Mucosa of gallbladder (tissue), 1 donor: ENCODE measurements around the gene N4BP2. TPM values are rescaled to one million over a fixed set of nuclear protein-coding genes. Genes with fewer than 3 reads are reported as not detected.
"Not testable (repeated sequence)": the region's sequence is repeated elsewhere in the genome, so short reads cannot be mapped to it uniquely, and the experiment has no call there.

ENCODE experiments used
- DNase-seq: peaks from one replicate; pipeline ENCODE4 v3.0.0-alpha.2; 2020; ENCODE audit warnings: low spot score
- total RNA-seq: library from RNA; stranded (reverse); gene quantifications from one replicate; pipeline ENCODE4 v1.2.1, GENCODE V29; 2021
- donor health status: DM: no; HTN: no; CAD: no.

N4BP2 gene
- total RNA-seq, 1 donor from 2014 or later: 4.3 TPM

DNA sequence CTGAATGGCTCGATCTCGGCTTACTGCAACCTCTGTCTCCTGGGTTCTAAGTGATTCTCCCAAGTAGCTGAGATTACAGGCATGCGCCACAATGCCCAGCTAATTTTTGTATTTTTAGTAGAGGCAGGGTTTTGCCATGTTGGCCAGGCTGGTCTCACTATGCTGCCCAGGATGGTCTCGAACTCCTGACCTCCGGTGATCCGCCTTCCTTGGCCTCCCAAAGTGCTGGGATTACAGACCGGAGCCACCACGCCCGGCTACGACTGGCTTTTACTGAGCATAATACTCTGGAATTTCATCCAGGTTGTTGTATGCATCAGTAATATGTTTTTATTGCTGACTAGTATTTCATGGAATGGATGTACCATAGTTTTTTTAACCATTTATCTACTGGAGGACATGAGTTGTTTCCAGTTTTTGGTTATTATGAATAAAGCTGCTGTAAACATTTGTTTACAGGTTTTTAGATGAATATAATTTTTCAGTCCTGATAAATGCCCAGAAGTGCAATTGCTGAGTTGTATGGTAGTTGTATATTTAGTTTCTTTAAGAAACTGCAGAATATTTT lies 31.2 kb downstream of the N4BP2 start:
- no peak for DNase-seq

DNA sequence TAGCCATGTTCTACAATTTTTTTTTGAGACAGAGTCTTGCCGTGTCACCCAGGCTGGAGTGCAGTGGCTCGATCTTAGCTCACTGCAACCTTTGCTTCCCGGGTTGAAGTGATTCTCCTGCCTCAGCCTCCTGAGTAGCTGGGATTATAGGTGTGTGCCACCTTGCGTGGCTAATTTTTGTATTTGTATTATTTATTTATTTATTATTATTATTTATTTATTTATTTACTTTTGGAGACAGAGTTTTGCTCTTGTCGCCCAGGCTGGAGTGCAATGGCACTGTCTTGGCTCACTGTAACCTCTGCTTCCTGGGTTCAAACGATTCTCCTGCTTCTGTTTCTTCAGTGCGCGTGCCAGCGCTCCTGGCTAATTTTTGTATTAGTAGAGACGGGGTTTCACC lies 36.8 kb downstream of the N4BP2 start:
- not testable (repeated sequence) for DNase-seq

DNA sequence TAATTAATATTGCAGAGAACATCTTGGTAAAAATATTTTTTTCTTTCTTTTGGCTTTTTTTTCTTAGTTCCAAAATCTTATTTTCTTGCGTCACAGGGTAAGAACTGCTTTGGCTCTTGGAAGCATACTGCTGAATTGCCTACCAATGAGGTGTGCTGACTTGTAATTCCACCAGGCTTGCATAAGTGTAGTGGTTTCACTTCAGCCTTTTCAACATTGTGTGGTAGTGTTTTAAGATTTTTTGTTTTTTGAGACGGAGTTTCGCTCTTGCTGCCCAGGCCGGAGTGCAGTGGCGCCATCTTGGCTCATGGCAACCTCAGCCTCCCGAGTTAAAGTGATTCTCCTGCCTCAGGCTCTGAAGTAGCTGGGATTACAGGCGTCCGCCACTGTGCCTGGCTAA lies 42.4 kb downstream of the N4BP2 start:
- DNase-seq: no peak

DNA sequence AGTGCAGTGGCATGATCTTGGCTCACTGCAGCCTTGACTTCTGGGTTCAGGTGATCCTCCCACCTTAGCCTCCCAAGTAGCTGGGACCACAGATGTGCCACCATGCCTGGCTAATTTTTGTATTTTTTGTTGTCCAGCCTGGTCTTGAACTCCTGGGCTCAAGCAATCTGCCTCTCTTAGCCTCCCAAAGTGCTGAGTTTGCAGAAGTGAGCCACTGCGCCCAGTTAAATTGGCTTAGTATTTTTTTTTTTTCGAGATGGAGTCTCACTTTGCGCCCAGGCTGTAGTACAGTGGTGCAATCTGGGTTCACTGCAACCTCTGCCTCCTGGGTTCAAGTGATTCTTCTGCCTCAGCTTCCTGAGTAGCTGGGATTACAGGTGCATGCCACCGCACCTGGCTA lies 50.5 kb downstream of the N4BP2 start:
- DNase-seq: not testable (repeated sequence)

DNA sequence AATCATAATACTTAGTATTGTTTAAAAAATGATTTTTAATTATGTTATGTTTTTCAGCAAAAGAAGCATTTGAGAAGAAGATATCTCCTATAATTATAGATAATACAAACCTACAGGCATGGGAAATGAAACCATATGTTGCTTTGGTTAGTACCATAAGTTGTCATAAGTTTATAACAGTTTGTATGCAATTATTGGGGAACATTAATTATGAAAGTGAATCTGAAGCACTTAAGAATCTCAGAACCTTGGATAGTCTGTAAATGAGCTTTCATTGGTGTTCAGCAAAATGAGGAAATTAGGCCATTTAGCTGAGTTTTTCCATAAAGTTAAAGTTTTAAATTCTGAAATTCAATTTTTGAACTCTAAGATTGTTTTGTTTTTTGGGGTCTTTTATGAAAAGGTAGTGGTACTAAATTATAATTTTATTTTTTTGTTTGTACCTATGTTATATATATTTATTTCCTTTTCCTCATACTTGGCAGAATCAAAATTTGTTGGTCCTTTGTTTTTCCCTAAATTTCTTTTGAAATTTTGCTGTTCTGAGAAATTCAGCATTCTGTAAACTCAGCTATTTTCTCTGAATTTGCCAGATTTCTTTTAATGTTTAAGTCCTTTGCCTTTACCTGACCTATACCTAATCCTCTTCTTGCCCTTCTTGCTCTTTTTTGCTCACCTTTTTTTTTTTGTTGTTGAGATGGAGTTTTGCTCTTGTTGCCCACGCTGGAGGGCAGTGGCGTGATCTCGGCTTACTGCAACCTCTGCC lies 55.6 kb downstream of the N4BP2 start:
- no peak for DNase-seq

DNA sequence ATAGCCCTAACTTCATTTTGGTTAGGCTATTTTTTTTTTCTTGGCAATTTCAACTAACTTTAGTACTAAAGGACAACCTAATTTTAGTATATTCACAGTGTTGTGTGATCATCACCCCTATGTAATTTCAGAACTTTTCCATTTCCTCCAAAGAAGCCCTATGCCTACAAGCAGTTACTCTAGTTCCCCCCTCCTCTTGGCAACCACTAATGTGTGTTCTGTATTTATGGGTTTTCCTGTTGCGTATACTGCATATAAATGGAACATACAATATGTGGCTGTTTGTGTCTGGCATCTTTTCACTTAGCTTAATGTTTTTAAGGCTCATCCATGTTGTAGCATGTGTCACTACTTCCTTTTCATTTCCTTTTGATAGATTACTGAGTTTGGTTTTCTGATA lies 57.6 kb downstream of the N4BP2 start:
- DNase-seq: no peak

DNA sequence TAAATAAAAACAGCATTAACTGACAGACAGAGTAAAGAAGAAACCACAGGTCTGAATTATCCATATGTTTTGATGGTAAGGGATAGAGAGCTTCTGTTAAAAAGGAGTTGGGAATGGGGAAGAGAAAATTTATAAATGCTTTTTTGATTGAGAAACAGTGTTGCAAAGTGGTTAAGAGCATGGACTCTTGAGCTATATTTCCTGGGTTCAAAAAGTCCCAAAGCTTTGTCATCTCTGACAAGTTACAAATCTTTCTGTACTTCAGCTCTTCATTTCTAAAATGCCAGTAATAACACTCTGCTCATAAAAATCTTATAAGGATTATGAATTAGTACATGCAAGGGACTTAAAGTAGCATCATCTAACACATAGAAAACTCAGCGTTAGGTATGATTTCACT lies 62.2 kb downstream of the N4BP2 start:
- no peak for DNase-seq

DNA sequence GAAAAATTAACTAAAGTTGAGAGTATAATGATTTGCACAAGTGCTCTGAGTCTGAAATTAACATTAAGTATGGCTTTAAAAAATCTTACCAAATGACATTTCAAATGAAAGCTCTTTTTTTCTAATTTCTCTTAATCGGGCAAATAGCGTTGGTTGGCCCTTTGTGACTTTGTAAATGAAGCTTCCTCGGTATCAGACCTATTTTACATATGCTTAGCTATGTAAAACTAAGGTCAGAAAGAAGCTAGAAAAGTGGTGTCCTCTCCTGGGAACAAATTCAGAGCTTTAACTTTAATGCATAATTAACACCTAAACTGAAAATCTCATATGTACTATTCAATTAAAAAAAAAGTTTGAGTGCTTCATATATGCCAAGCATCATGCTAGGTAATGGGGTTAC lies 62.7 kb downstream of the N4BP2 start:
- no peak for DNase-seq

DNA sequence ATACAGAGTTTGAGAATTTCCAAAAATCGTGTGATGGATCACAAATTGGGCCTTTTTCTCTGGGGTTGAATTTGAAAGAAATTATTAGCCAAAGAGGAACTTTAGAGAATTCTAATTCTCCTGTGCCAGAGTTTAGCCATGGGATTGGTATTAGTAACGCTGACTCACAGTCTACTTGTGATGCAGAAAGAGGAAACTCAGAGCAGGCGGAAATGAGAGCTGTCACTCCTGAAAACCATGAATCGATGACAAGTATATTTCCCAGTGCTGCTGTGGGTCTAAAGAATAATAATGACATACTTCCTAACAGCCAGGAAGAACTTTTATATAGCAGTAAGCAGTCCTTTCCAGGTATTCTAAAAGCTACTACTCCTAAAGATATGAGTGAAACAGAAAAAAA lies 64.9 kb downstream of the N4BP2 start:
- DNase-seq: no peak

DNA sequence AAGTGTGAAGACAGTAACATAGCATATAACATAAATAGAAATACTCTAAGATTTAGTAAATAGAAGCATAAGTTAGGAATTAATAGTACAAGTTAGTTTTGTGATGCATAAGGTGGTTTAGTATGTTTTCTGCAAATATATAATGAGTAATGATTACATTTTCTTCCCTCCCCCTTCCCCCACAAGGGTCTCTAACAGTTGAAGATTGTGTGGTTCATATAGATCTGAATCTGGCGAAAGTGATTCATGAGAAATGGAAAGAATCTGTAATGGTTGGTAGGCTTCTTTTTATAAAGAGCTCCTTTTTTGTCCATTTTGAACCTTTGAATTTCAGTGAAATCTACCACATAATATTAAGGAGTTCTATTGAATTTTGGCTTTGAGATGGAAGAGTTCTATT lies 66.3 kb downstream of the N4BP2 start:
- DNase-seq: no peak

DNA sequence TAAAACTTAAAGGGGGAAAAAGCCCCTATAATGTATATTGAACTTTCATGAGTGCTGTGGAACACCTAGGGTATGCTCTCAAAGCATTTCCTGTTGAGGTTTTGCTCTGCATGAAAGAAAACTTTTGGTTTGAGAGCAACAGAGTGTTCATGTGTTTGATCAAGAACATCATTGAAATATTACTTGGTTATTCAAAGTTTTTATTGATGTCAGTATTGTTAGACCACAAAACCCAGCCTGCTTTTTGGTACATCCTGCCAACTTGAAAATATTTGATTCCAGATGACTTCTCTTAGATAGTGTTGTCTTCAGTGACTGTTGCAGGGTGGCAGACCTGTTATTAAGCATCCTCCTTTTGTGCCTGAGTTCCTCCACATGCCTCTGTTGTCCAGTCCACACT lies 68.0 kb downstream of the N4BP2 start:
- no peak for DNase-seq

DNA sequence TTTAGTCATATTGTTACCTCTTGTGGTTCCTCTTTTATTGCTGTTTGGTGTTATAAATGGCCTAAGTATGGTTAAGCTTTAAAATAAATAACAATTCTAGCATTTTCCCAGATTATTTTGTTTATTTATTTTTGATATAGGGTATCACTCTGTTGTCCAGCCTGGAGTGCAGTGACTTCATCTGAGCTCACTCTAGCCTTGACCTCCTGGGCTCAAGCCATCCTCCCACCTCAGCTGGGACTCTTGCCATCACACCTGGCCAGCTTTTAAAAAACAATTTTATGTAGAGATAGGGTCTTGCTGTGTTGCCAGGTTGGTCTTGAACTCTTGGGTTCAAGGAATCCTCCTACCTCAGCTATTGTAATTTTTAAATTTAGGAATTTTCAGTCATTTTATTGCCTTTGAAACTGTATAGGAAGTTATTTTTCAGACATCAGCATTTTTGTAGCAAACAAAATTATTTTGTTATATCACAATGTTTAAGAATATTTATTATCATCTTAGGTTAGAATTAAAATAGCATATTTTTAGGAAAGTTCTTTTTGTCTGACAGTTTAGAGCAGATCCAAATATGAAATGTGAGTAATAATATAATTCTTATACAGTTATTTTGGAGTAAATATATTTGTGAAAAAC lies 73.9 kb downstream of the N4BP2 start:
- DNase-seq: no peak

DNA sequence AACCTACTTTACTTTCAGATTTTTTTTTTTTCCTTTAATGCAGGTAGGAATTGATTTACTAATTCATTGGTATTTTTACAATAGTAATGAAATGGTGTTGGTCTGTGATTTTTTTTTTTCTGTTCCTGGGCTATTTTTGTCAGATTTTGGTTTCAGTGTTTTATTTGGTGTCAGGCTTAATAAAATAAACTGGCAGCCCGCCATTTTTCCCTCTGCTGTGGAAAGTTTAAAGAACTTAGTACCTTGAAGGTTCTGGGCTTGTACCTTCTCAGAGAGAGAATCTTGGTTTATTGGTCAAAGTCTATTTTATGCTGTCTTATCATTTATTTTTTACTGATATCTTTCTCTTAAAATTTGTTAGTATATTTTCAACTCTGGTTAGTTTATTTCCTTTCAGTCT lies 76.2 kb downstream of the N4BP2 start:
- DNase-seq: no peak

DNA sequence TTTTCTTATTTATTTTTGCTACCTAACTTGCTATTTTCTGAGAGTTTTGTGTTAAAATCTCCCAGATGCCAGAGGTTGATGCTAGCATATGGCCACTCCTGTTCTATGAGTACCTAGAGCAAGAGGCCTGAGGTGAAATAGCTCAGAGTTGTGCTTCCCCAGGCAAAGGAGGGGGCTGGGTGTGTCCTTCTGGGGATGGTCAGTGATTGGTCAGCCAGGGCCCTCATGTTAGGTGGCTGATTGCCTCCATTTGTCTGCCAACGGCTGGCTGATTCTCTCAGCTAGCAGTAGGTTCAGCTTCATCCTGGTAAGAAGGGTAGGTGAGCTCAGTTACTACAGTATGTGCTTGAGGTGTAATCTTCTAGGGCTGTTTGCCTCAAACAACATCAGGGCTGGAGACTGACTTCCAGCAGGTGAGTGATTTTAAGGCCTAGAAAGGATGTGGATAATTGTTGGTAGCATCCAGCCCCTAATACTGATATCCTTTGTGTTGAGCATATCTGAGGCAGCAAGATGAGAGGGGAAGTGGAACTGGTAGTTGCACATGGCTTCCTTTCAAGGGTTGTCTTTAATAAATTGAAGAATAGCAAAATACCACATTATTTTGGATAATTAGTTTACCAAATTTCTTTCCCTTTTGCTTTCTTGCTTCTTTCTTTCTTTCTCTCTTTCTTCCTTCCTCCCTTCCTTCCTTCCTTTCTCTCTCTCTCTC lies 77.7 kb downstream of the N4BP2 start:
- no peak for DNase-seq

DNA sequence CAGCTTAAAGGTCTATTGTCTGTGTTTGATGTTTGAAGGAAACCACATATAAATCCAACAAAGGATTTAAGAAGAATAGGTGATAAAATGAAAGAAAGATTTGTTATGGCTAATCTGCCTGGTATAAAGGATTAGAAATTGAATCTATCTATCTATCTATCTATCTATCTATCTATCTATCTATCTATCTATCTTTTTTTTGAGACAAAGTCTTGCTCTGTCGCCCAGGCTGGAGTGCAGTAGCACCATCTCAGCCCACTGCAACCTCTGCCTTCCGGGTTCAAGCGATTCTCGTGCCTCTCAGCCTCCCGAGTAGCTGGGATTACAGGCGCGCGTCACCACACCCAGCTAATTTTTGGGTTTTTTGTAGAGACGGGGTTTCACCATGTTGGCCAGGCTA lies 79.6 kb downstream of the N4BP2 start:
- not testable (repeated sequence) for DNase-seq

DNA sequence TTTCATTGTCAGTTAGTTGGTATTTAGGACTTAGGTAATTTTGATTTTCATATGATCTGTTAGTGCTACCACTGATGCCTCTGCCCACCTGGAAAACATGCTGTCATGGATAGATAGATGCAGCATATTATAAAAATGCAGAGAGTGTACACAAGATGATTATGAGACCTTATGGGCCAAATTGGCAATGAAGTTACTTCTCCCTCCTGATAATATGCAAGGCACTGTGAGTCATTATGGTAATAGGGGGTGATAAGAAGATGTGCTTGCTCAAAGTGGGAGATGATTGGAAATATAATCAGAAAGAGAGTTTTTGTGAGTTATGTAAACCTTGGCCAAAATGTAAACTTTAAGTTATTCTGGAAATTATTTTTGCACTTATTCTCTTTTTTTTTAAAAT lies 83.5 kb downstream of the N4BP2 start:
- no peak for DNase-seq

DNA sequence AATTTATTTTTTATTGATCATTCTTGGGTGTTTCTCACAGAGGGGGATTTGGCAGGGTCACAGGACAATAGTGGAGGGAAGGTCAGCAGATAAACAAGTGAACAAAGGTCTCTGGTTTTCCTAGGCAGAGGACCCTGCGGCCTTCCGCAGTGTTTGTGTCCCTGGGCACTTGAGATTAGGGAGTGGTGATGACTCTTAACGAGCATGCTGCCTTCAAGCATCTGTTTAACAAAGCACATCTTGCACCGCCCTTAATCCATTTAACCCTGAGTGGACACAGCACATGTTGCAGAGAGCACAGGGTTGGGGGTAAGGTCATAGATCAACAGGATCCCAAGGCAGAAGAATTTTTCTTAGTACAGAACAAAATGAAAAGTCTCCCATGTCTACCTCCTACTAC lies 83.9 kb downstream of the N4BP2 start:
- DNase-seq: not testable (repeated sequence)

DNA sequence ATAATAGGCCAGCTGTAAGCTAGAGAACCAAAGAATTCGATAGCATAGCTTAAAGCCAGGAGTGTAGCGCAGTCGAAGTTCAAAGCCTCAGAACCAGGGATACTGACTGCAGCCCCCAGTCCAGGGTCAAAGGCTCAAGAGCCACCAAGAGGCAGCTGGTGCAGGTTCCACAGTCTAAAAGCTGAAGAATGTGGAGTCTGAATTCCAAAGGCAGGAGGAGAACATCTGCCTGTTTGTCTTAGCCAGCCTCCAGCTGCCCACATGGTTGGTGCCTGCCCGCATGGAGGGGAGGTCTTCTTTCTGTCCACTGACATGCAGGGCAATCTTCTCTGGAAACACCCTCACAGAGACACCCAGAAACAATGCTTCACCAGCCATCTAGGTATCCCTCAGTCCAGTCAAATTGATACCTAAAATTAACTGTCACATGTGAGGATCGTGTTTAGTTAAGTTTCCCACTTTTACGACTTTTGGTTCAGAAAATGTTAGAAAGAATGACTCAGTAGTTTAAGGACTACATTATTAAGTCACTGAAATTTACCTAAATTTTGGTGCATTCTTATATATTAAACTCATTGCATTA lies 87.4 kb downstream of the N4BP2 start:
- DNase-seq: no peak

DNA sequence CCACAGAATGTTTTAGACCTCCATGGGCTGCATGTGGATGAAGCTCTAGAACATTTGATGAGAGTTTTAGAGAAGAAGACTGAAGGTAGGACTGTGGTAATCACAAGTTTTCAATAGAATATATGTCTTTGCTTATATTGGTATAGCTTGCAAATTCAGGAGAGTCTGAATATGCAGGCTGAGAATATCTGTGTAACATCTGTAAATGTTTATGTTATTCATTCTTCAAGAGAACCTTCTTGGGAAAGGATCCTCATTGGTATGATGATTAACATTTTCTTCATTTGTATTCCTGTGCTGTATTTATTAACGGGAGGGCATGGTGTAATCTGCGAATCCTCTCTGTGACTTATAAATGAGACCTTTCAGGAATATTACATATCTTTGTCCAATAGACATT lies 88.1 kb downstream of the N4BP2 start:
- DNase-seq: no peak

DNA sequence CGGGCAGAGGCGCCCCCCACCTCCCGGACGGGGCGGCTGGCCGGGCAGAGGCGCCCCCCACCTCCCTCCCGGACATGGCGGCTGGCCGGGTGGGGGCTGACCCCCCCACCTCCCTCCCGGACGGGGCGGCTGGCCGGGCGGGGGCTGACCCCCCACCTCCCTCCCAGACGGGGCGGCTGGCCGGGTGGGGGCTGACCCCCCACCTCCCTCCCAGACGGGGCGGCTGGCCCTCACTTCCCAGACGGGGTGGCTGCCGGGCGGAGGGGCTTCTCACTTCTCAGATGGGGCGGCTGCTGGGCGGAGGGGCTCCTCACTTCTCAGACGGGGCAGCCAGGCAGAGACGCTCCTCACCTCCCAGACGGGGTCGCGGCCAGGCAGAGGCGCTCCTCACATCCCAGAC lies 90.8 kb downstream of the N4BP2 start:
- DNase-seq: not testable (repeated sequence)

DNA sequence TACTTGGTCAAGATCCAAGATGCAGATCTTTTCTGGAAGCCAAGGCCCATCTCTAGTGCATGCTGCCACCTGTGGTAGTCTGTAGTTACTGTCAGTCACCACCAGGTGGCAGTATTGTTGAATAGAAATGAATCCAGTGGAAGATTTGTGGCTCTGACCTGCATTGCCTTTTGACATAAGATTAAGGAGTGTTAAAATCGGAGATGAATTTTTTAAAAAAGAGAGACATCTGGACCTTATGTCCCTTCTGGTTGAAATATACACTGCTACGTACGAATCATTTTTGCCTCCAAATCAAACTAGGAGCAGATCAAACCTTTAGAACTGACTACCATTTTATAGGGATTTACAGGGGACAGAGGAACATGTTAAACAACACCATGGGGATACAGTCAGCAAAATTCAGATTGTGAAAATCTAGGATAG lies 93.3 kb downstream of the N4BP2 start:
- DNase-seq: peak; percentile 82

DNA sequence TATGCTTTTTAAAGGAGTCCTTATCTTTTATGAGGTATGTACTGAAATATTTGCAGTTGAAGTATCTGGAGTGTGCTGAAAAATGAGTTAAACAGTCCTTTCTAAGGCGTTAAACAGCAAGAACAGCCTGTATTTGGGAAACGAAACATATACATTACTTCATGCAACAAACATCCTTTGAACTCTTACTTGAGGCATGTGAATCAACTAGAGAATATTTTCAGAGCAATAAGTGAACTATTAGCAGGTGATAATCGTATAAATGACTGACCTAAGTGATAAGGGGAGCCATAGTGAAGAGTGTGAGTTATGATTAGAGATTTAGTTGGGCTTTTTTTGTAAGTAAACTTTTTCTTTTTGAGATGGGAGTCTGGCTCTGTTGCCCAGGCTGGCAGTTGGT lies 94.3 kb downstream of the N4BP2 start:
- no peak for DNase-seq
